Breast epithelium (tissue), 3 donors: ENCODE measurements around the gene OTUD5.

ENCODE experiments used
- POLR2A ChIP-seq: fragments of 450-650 bp; IDR thresholded peaks from one replicate; pipeline ENCODE4 v1.6.1; 2016; ENCODE audit warnings: antibody characterized with exemption, mild to moderate bottlenecking, moderate library complexity
- POLR2AphosphoS5 ChIP-seq, 3 donors: sonication (generic); formaldehyde crosslinking; IDR thresholded peaks; one replicate each; pipeline ENCODE4 v1.6.1; 2017; ENCODE audit warnings: antibody characterized with exemption in 3 of 3
- TF ChIP-seq, protein P1 (sequence below), 3 donors: fragments of 450-650 bp; IDR thresholded peaks; one replicate each; pipeline ENCODE4 v1.5.1; 2016 to 2017; ENCODE audit warnings: antibody characterized with exemption in 3 of 3, mild to moderate bottlenecking in 3 of 3, moderate library complexity in 3 of 3

DNA sequence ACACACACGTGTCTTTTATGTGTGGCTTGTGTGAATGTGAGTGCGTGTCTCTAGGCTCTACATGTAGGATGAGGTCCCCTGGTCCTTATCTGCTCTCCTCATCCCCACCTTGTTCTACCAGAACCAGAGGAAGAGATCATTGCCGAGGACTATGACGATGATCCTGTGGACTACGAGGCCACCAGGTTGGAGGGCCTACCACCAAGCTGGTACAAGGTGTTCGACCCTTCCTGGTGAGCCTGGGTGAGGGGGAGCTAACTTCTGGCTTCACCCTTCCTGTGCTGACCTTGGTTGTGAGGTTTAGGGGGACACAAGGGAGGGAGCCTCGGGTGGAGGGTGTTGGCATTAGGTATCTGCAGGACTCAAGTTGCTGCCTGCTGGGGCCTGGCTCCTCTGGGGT is 56.3 kb downstream of the OTUD5 start:
- TF ChIP-seq, protein P1, sequence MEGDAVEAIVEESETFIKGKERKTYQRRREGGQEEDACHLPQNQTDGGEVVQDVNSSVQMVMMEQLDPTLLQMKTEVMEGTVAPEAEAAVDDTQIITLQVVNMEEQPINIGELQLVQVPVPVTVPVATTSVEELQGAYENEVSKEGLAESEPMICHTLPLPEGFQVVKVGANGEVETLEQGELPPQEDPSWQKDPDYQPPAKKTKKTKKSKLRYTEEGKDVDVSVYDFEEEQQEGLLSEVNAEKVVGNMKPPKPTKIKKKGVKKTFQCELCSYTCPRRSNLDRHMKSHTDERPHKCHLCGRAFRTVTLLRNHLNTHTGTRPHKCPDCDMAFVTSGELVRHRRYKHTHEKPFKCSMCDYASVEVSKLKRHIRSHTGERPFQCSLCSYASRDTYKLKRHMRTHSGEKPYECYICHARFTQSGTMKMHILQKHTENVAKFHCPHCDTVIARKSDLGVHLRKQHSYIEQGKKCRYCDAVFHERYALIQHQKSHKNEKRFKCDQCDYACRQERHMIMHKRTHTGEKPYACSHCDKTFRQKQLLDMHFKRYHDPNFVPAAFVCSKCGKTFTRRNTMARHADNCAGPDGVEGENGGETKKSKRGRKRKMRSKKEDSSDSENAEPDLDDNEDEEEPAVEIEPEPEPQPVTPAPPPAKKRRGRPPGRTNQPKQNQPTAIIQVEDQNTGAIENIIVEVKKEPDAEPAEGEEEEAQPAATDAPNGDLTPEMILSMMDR (IDR thresholded peaks at IDR 0.05) = no peak
- TF ChIP-seq POLR2AphosphoS5 (IDR thresholded peaks at IDR 0.05) = no peak
- TF ChIP-seq POLR2A = no peak
